Measurements from ENCODE around the gene MUC12. TPM values are rescaled to one million over a fixed set of nuclear protein-coding genes. Genes with fewer than 3 reads are reported as not detected.
"Not testable (repeated sequence)": the region's sequence is repeated elsewhere in the genome, so short reads cannot be mapped to it uniquely, and the experiment has no call there.

Gene MUC12
- total RNA-seq, 1 experiment from 2014 or later: 11.5 TPM

- H3K79me1 ChIP-seq (ENCODE audit: insufficient read depth, low read depth, low read length, poor library complexity, severe bottlenecking); H2BK120ac ChIP-seq (ENCODE audit: low read depth, low read length, poor library complexity, severe bottlenecking); H2BK15ac ChIP-seq (ENCODE audit: low read depth, low read length); H3K9me3 ChIP-seq (ENCODE audit: control insufficient read depth, low read depth, low read length); H2BK12ac ChIP-seq (ENCODE audit: insufficient read length, low read depth, low read length); H2BK5ac ChIP-seq (ENCODE audit: insufficient read length, low read length); H2BK20ac ChIP-seq (ENCODE audit: low read depth, low read length, poor library complexity, severe bottlenecking); H3K79me2 ChIP-seq (ENCODE audit: insufficient read depth, low read length); H3K4me3 Mint-ChIP-seq; H3K14ac ChIP-seq (ENCODE audit: insufficient read depth, low read length); H3T11ph ChIP-seq (ENCODE audit: low read length); DNase-seq; H3K18ac ChIP-seq (ENCODE audit: insufficient read length, low read depth, low read length); H3K27me3 Mint-ChIP-seq (ENCODE audit: low read depth); H3K9ac ChIP-seq (ENCODE audit: extremely low read depth, insufficient read length, low read length); H2AK5ac ChIP-seq (ENCODE audit: insufficient read length, low read length); H3K4me1 ChIP-seq (ENCODE audit: insufficient read depth, low read length); H3K27ac ChIP-seq (ENCODE audit: insufficient read length, low read depth, low read length); H3K27ac Mint-ChIP-seq; H3K27me3 ChIP-seq (ENCODE audit: insufficient read depth, low read length); H3K23ac ChIP-seq (ENCODE audit: insufficient read length, low read depth, low read length); H3K4me2 ChIP-seq (ENCODE audit: insufficient read depth, insufficient read length, low read length); H4K5ac ChIP-seq (ENCODE audit: insufficient read length, low read depth, low read length); H3K56ac ChIP-seq (ENCODE audit: insufficient read length, low read depth, low read length); H4K20me1 ChIP-seq (ENCODE audit: control insufficient read depth, insufficient read depth, insufficient read length); H4K91ac ChIP-seq (ENCODE audit: insufficient read length, low read depth, low read length); H4K8ac ChIP-seq (replicated peaks; ENCODE audit: insufficient read length, low read depth, low read length); H3K4ac ChIP-seq (ENCODE audit: low read depth, low read length); H3K23me2 ChIP-seq (ENCODE audit: insufficient read length, low read depth, low read length, poor library complexity, severe bottlenecking); H2AFZ ChIP-seq (ENCODE audit: low read length); H3K4me1 Mint-ChIP-seq: not testable (repeated sequence)
- no CpG with 5 or more reads among the region's 7 CpGs for WGBS (ENCODE audit: extremely low coverage, insufficient read length, low lambda C conversion rate)
- Mint-ChIP-seq H3K9me3 (peaks cover 40 to 44% of the 10 kb centered on the region in 2 experiments), H3K36me3 (ENCODE audit: insufficient read depth in 1 of 3, low read depth in 3 of 3) (peaks cover 13 to 22% (median 20%) of the 10 kb centered on the region in 3 experiments)
These were observed 33.2 kb upstream of the MUC12 start for GRCh38 chr7:100936167-100936566.

Data from H9 (cell line).